ENCODE measurements around the gene OS9.

DNA sequence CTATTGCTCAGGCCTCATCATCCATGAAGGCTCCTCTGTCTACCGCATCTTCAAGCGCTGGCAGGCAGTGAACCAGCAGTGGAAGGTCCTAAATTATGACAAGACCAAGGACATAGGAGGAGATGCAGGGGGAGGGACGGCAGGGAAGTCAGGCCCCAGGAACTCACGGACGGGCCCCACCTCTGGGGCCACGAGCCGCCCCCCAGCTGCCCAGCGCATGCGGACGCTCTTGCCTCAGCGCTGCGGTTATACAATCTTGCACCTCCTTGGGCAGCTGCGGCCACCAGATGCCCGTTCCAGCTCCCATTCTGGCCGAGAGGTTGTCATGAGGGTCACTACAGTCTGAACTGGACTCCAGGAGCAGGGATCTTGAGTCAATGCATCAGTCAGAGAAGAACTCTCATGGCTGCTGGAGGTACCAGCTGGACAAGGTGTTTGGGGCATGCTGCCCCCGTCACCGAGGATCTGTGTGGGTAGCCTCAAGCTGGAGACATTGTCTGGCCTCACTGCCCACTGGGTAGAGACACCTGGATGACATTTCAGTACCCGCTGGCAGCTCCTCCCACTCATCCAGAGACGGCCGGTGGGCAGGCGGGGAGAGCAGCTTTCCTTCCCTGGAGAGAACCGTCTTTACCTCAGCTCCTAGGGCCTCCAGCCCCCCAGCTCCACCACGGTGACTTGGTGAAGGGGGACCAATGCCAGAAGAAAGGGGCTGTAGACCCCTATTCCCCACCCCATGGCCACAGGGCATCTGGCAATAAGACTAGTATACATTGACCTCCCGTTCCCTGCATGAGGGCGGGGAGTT lies 64.8 kb downstream of the OS9 start:
- no peak for TF ChIP-seq POLR2A (IDR thresholded peaks at IDR 0.05)
- TF ChIP-seq, protein P1, sequence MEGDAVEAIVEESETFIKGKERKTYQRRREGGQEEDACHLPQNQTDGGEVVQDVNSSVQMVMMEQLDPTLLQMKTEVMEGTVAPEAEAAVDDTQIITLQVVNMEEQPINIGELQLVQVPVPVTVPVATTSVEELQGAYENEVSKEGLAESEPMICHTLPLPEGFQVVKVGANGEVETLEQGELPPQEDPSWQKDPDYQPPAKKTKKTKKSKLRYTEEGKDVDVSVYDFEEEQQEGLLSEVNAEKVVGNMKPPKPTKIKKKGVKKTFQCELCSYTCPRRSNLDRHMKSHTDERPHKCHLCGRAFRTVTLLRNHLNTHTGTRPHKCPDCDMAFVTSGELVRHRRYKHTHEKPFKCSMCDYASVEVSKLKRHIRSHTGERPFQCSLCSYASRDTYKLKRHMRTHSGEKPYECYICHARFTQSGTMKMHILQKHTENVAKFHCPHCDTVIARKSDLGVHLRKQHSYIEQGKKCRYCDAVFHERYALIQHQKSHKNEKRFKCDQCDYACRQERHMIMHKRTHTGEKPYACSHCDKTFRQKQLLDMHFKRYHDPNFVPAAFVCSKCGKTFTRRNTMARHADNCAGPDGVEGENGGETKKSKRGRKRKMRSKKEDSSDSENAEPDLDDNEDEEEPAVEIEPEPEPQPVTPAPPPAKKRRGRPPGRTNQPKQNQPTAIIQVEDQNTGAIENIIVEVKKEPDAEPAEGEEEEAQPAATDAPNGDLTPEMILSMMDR (IDR thresholded peaks at IDR 0.05): no peak
- TF ChIP-seq EP300 (IDR thresholded peaks at IDR 0.05): no peak
